DND-41 (cell line): ENCODE data around the gene EFCAB13.
"Not testable (repeated sequence)": the region's sequence is repeated elsewhere in the genome, so short reads cannot be mapped to it uniquely, and the experiment has no call there.

Experiments used
- ATAC-seq: fragments of 200-7000 bp; cut with Tn5 transposase; 3 replicates; pipeline ENCODE4 v1.9.1; 2021; ENCODE audit warnings: low read depth; ENCODE audit not compliant: insufficient read depth
- DNase-seq: peaks from one replicate; pipeline ENCODE4 v3.0.0-alpha.2; 2020
- H2AFZ ChIP-seq: 2 replicates; pipeline ENCODE4 v1.6.0; 2012; ENCODE audit warnings: low read depth, low read length
- H3K27ac ChIP-seq: 2 replicates; pipeline ENCODE4 v1.5.1; 2012; ENCODE audit warnings: low read length, inconsistent platforms
- H3K27me3 ChIP-seq: fragments of 200-600 bp; sonication (generic); 2 replicates; pipeline ENCODE4 v1.6.0; 2012; ENCODE audit warnings: low read length, mild to moderate bottlenecking, inconsistent platforms; ENCODE audit not compliant: insufficient read depth, poor library complexity
- H3K36me3 ChIP-seq: 2 replicates; pipeline ENCODE4 v1.5.1; 2012; ENCODE audit warnings: low read length, inconsistent platforms; ENCODE audit not compliant: insufficient read depth
- H3K4me1 ChIP-seq: 2 replicates; pipeline ENCODE4 v1.5.1; 2012; ENCODE audit warnings: mild to moderate bottlenecking, low read length; ENCODE audit not compliant: insufficient read depth
- H3K4me2 ChIP-seq: 2 replicates; pipeline ENCODE4 v1.6.0; 2012; ENCODE audit warnings: mild to moderate bottlenecking, moderate library complexity, low read length, inconsistent platforms; ENCODE audit not compliant: insufficient read depth
- H3K4me3 ChIP-seq, 2 experiments: fragments of 200-600 bp in 1 of 2; shearing (Covaris generic) in 1 of 2; 2 replicates each; pipeline ENCODE4 v1.5.1; 2012 to 2016; ENCODE audit warnings: inconsistent platforms in 2 of 2, low read length in 2 of 2, mild to moderate bottlenecking in 2 of 2, low read depth in 1 of 2, moderate library complexity in 1 of 2
- H3K79me2 ChIP-seq: 2 replicates; pipeline ENCODE4 v1.6.0; 2012; ENCODE audit warnings: low read length, inconsistent platforms; ENCODE audit not compliant: insufficient read depth
- H3K9ac ChIP-seq: 2 replicates; pipeline ENCODE4 v1.6.0; 2012; ENCODE audit warnings: low read depth, mild to moderate bottlenecking, inconsistent platforms, low read length, moderate library complexity
- H3K9me3 ChIP-seq: 2 replicates; pipeline ENCODE4 v1.5.1; 2012; ENCODE audit warnings: low read length, moderate library complexity, mild to moderate bottlenecking, inconsistent platforms; ENCODE audit not compliant: insufficient read depth, severe bottlenecking
- H4K20me1 ChIP-seq: 2 replicates; pipeline ENCODE4 v1.6.0; 2012; ENCODE audit warnings: low read length; ENCODE audit not compliant: insufficient read depth
- CTCF ChIP-seq: IDR thresholded peaks from 2 replicates; pipeline ENCODE4 v1.5.1; 2012; ENCODE audit warnings: borderline replicate concordance, low read length, moderate library complexity, mild to moderate bottlenecking; ENCODE audit not compliant: poor library complexity, severe bottlenecking; ENCODE audit errors: extremely low read depth
- EZH2 ChIP-seq: IDR thresholded peaks from 3 replicates; pipeline ENCODE4 v1.6.1; 2012; ENCODE audit warnings: borderline replicate concordance, low read depth, mild to moderate bottlenecking, moderate library complexity, low read length, inconsistent platforms; ENCODE audit not compliant: severe bottlenecking

Gene EFCAB13

GRCh38 chr17:47470836-47471235, 147.1 kb downstream of the EFCAB13 start:
- H3K27ac ChIP-seq, result no peak overlapping the region
- H4K20me1 ChIP-seq, result no peaks in the 10 kb centered on the region
- H3K36me3 ChIP-seq, result peaks cover 13% of the 10 kb centered on the region; the same call in 1 of the 2 replicates
- H2AFZ ChIP-seq, result no peak overlapping the region
- no peaks in the 10 kb centered on the region for H3K4me1 ChIP-seq
- H3K4me2 ChIP-seq, result no peak overlapping the region
- no peaks in the 10 kb centered on the region for H3K79me2 ChIP-seq
- H3K4me3 ChIP-seq, result no peak overlapping the region
- DNase-seq (no peak), ATAC-seq (no peak)
- H3K9ac ChIP-seq, result no peak overlapping the region
- no peaks in the 10 kb centered on the region for H3K9me3 ChIP-seq
- TF ChIP-seq EZH2 (no peak), CTCF (no peak)
- no peaks in the 10 kb centered on the region for H3K27me3 ChIP-seq

GRCh38 chr17:47472073-47472472, 148.3 kb downstream of the EFCAB13 start:
- DNase-seq, H3K27me3 ChIP-seq, H3K9me3 ChIP-seq, H3K4me2 ChIP-seq, H2AFZ ChIP-seq, ATAC-seq, H4K20me1 ChIP-seq, H3K27ac ChIP-seq, H3K9ac ChIP-seq, H3K4me1 ChIP-seq, H3K79me2 ChIP-seq, H3K4me3 ChIP-seq: not testable (repeated sequence)
- H3K36me3 ChIP-seq, result peaks cover 16% of the 10 kb centered on the region; the same call in 1 of the 2 replicates
